SU-DHL-6 (cell line): ENCODE data around the gene CDK12.
"Not testable (repeated sequence)": the region's sequence is repeated elsewhere in the genome, so short reads cannot be mapped to it uniquely, and the experiment has no call there.

Experiments used
- H2AFZ ChIP-seq: fragments of 200-600 bp; sonication (generic); 2 replicates; pipeline ENCODE4 v1.6.1; 2014; ENCODE audit warnings: low read depth, mild to moderate bottlenecking, moderate library complexity, mixed read lengths, antibody characterized with exemption, low read length; ENCODE audit not compliant: severe bottlenecking
- H3F3A ChIP-seq: fragments of 200-600 bp; shearing (Covaris generic); 2 replicates; pipeline ENCODE4 v1.6.0; 2016; ENCODE audit warnings: antibody characterized with exemption, mild to moderate bottlenecking; ENCODE audit not compliant: insufficient read depth
- H3K27ac ChIP-seq: fragments of 200-600 bp; sonication (generic); 2 replicates; pipeline ENCODE4 v1.5.1; 2016; ENCODE audit warnings: low read depth, mild to moderate bottlenecking, low read length, moderate library complexity, mixed read lengths
- H3K27me3 ChIP-seq: fragments of 200-600 bp; sonication (generic), shearing (Covaris generic); 2 replicates; pipeline ENCODE4 v1.6.0; 2014; ENCODE audit warnings: mild to moderate bottlenecking, low read length
- H3K36me3 ChIP-seq: fragments of 200-600 bp; sonication (generic); 2 replicates; pipeline ENCODE4 v1.6.1; 2014; ENCODE audit warnings: mild to moderate bottlenecking, low read length, mixed read lengths
- H3K4me2 ChIP-seq: fragments of 300-600, 200-600 bp; shearing (Covaris generic), sonication (generic); 2 replicates; pipeline ENCODE4 v1.6.0; 2014; ENCODE audit warnings: low read length, low read depth, mild to moderate bottlenecking; ENCODE audit not compliant: poor library complexity, severe bottlenecking
- H3K4me3 ChIP-seq: fragments of 200-600 bp; sonication (generic); 2 replicates; pipeline ENCODE4 v1.5.1; 2014; ENCODE audit warnings: antibody characterized with exemption, low read length, mild to moderate bottlenecking, mixed read lengths; ENCODE audit not compliant: insufficient read depth, poor library complexity, severe bottlenecking
- H3K79me2 ChIP-seq: fragments of 200-600 bp; sonication (generic); 2 replicates; pipeline ENCODE4 v1.6.1; 2014; ENCODE audit warnings: mild to moderate bottlenecking, low read length, moderate library complexity; ENCODE audit not compliant: insufficient read depth
- H3K9ac ChIP-seq: fragments of 200-600 bp; sonication (generic); 2 replicates; pipeline ENCODE4 v1.7.0; 2014; ENCODE audit warnings: mild to moderate bottlenecking, low read length
- H3K9me2 ChIP-seq: fragments of 200-600 bp; sonication (generic); replicated peaks from 2 replicates; pipeline ENCODE4 v1.6.1; 2014; ENCODE audit warnings: low read length; ENCODE audit not compliant: insufficient read depth
- H3K9me3 ChIP-seq: fragments of 200-600 bp; sonication (generic); 2 replicates; pipeline ENCODE4 v1.6.1; 2014; ENCODE audit warnings: low read length, mixed read lengths; ENCODE audit not compliant: insufficient read depth
- H4K20me1 ChIP-seq: fragments of 200-600 bp; sonication (generic); 2 replicates; pipeline ENCODE4 v1.6.1; 2014; ENCODE audit warnings: low read depth, mild to moderate bottlenecking, antibody characterized with exemption, low read length, moderate library complexity, mixed read lengths
- CTCF ChIP-seq: fragments of 200-600 bp; sonication (generic); IDR thresholded peaks from one replicate; pipeline ENCODE4 v1.5.1; 2017; ENCODE audit warnings: antibody characterized with exemption, mild to moderate bottlenecking, low read length, moderate library complexity; ENCODE audit not compliant: insufficient read depth, poor library complexity, severe bottlenecking
- EZH2phosphoT487 ChIP-seq: fragments of 200-600 bp; sonication (generic), shearing (Covaris generic); conservative IDR thresholded peaks from 2 replicates; pipeline ENCODE4 v1.6.1; 2018; ENCODE audit warnings: mild to moderate bottlenecking, antibody characterized with exemption, low read length, moderate library complexity, mixed read lengths

CDK12 gene

GRCh38 chr17:39462631-39463375, 1.5 kb downstream of the CDK12 start:
- Histone ChIP-seq H3K27ac (0 out of 2 replicates have a peak overlapping the region, but pooled peaks have one; percentile 6), H4K20me1 (peaks cover 11% of the 10 kb centered on the region)

GRCh38 chr17:39464639-39465181, 3.4 kb downstream of the CDK12 start:
- H3K9me2 ChIP-seq, H3K27me3 ChIP-seq, H3K9me3 ChIP-seq, H3F3A ChIP-seq, H2AFZ ChIP-seq, H3K27ac ChIP-seq, H3K36me3 ChIP-seq: not testable (repeated sequence)
- Histone ChIP-seq H3K4me2 (peak overlapping the region; percentile 92), H4K20me1 (peaks cover 15% of the 10 kb centered on the region), H3K4me3 (peak overlapping the region; percentile 70), H3K79me2 (peaks cover 80% of the 10 kb centered on the region), H3K9ac (peak overlapping the region; percentile 94)

More at GRCh38 chr17:39462631-39463375, 1.5 kb downstream of the CDK12 start:
- Histone ChIP-seq H3K79me2 (peaks cover 62% of the 10 kb centered on the region), H3K27me3 (no peaks in the 10 kb centered on the region), H3K9me2 (no peaks in the 10 kb centered on the region), H3K4me2 (peak overlapping the region; percentile 92), H3K9ac (peak overlapping the region; percentile 94), H3K9me3 (no peaks in the 10 kb centered on the region), H3K4me3 (peak overlapping the region; percentile 70), H3F3A (peaks cover 8% of the 10 kb centered on the region; the same call in 1 of the 2 replicates), H2AFZ (no peak overlapping the region), H3K36me3 (no peaks in the 10 kb centered on the region)
- TF ChIP-seq EZH2phosphoT487 (no peak), CTCF (no peak)

- peaks cover 78% of the 10 kb centered on the region for H3K79me2 ChIP-seq
- H3K36me3 ChIP-seq: peaks cover 17% of the 10 kb centered on the region; the same call in 1 of the 2 replicates
- H3K4me3 ChIP-seq: not testable (repeated sequence)
Measured at GRCh38 chr17:39468610-39469009, 7.3 kb downstream of the CDK12 start.

GRCh38 chr17:39473310-39473709, 12.0 kb downstream of the CDK12 start:
- no peak for TF ChIP-seq EZH2phosphoT487
- TF ChIP-seq CTCF: no peak
- peaks cover 20% of the 10 kb centered on the region; the same call in 1 of the 2 replicates for H3K36me3 ChIP-seq

More at GRCh38 chr17:39468610-39469009, 7.3 kb downstream of the CDK12 start:
- not testable (repeated sequence) for H3K9me3 ChIP-seq, H3K4me2 ChIP-seq, H3K9me2 ChIP-seq, H3K27ac ChIP-seq, H2AFZ ChIP-seq, H3K9ac ChIP-seq, H3K27me3 ChIP-seq, H3F3A ChIP-seq, H4K20me1 ChIP-seq

GRCh38 chr17:39479631-39480030, 18.3 kb downstream of the CDK12 start:
- H3F3A ChIP-seq, H3K9me3 ChIP-seq, H3K4me2 ChIP-seq, H3K9me2 ChIP-seq, H3K27ac ChIP-seq, H3K36me3 ChIP-seq, H3K4me3 ChIP-seq, H2AFZ ChIP-seq, H3K27me3 ChIP-seq, H4K20me1 ChIP-seq, H3K9ac ChIP-seq: not testable (repeated sequence)
- H3K79me2 ChIP-seq: peaks cover 39% of the 10 kb centered on the region

More at GRCh38 chr17:39473310-39473709, 12.0 kb downstream of the CDK12 start:
- Histone ChIP-seq H2AFZ (no peak overlapping the region), H3K9me2 (no peaks in the 10 kb centered on the region), H3K9me3 (no peaks in the 10 kb centered on the region), H3K4me3 (no peak overlapping the region), H3K27me3 (no peaks in the 10 kb centered on the region), H4K20me1 (peaks cover 4% of the 10 kb centered on the region; the same call in 1 of the 2 replicates), H3K4me2 (no peak overlapping the region), H3K79me2 (peaks cover 39% of the 10 kb centered on the region), H3K27ac (no peak overlapping the region), H3F3A (no peaks in the 10 kb centered on the region; the same call in 1 of the 2 replicates), H3K9ac (no peak overlapping the region)
